HepG2 (cell line): ENCODE measurements around the gene GPR25. TPM values are rescaled to one million over a fixed set of nuclear protein-coding genes. Genes with fewer than 3 reads are reported as not detected.

Experiments used
- ATAC-seq: fragments of 200-7000 bp; cut with Tn5 transposase; 3 replicates; pipeline ENCODE4 v1.9.1; 2020; ENCODE audit warnings: mild to moderate bottlenecking, moderate library complexity
- BruUV-seq: library from RNA; stranded (reverse); fragments of 400-500 nt; replicated peaks from 2 replicates; lab custom pipeline; 2021; lab: Mats Ljungman, UMichigan
- CTCF ChIA-PET: fragments of 300-600 bp; formaldehyde crosslinking; extraction: SDS; loops from one replicate; lab custom pipeline; 2021; ENCODE audit warnings: low total read pairs, inconsistent platforms, low intra/inter-chr PET ratio; lab: Yijun Ruan, JAX
- POLR2A ChIA-PET: fragments of 350-600 bp; sonication (Branson Sonifier 250); formaldehyde crosslinking; loops from one replicate; lab custom pipeline; 2020; ENCODE audit warnings: antibody characterized with exemption, inconsistent platforms; lab: Yijun Ruan, JAX
- DNase-seq: peaks from one replicate; pipeline ENCODE4 v3.0.0-alpha.2; 2015; ENCODE audit warnings: low spot score
- FAIRE-seq: peaks from 3 replicates; lab custom pipeline; 2011; peaks lifted over from hg19 to GRCh38; lab: Jason Lieb, UNC
- H2AFZ ChIP-seq: one replicate; pipeline ENCODE4 v1.6.1; 2011; ENCODE audit warnings: low read length, inconsistent platforms
- H3K27ac ChIP-seq: fragments of 300-600 bp; 3 replicates; pipeline ENCODE4 v1.8.0; 2011; ENCODE audit warnings: mixed run types, mild to moderate bottlenecking, mixed read lengths, low read length, inconsistent platforms; ENCODE audit not compliant: insufficient read depth; ENCODE audit errors: extremely low read length
- H3K27me3 ChIP-seq, 2 experiments: fragments of 200-600 bp in 1 of 2; 2 replicates in 1 of 2; 3 replicates in 1 of 2; pipeline versions ENCODE4 v1.6.0 to v1.8.0; 2011; ENCODE audit warnings: low read length in 2 of 2, mild to moderate bottlenecking in 2 of 2, moderate library complexity in 2 of 2, inconsistent platforms in 1 of 2; ENCODE audit not compliant: insufficient read depth in 2 of 2, control insufficient read depth in 1 of 2
- H3K36me3 ChIP-seq, 2 experiments: fragments of 200-600 bp in 1 of 2; replicated peaks in 1 of 2; 2 replicates in 1 of 2; 3 replicates in 1 of 2; pipeline versions ENCODE4 v1.5.1 to v1.8.0; 2011; ENCODE audit warnings: low read length in 2 of 2, inconsistent platforms in 1 of 2; ENCODE audit not compliant: insufficient read depth in 2 of 2, control insufficient read depth in 1 of 2
- H3K4me1 ChIP-seq: 2 replicates; pipeline ENCODE4 v1.5.1; 2012; ENCODE audit warnings: low read length, inconsistent platforms; ENCODE audit not compliant: insufficient read depth
- H3K4me2 ChIP-seq: 2 replicates; pipeline ENCODE4 v1.6.0; 2011; ENCODE audit warnings: low read depth, low read length, inconsistent platforms
- H3K4me3 ChIP-seq, 3 experiments: fragments of 200-600 bp in 1 of 3; sonication (generic), shearing (Covaris generic) in 1 of 3; replicated peaks in 1 of 3; 2 replicates each; pipeline ENCODE4 v1.5.1; 2011 to 2016; ENCODE audit warnings: low read length in 3 of 3, inconsistent platforms in 2 of 3, low read depth in 2 of 3, mild to moderate bottlenecking in 2 of 3, control low read depth in 1 of 3, mixed read lengths in 1 of 3; ENCODE audit not compliant: insufficient read depth in 1 of 3
- H3K79me2 ChIP-seq: one replicate; pipeline ENCODE4 v1.6.1; 2011; ENCODE audit warnings: low read length, inconsistent platforms; ENCODE audit not compliant: insufficient read depth
- H3K9ac ChIP-seq: 2 replicates; pipeline ENCODE4 v1.6.0; 2011; ENCODE audit warnings: mild to moderate bottlenecking, low read depth, low read length, inconsistent platforms; ENCODE audit not compliant: insufficient read depth
- H3K9me3 ChIP-seq: 2 replicates; pipeline ENCODE4 v1.5.1; 2012; ENCODE audit warnings: mild to moderate bottlenecking, low read length
- H4K20me1 ChIP-seq: 2 replicates; pipeline ENCODE4 v1.6.0; 2011; ENCODE audit warnings: inconsistent platforms, mild to moderate bottlenecking, low read length, moderate library complexity; ENCODE audit not compliant: insufficient read depth
- CBX2 ChIP-seq, 2 experiments: fragments of 200-600 bp in 1 of 2; sonication (generic); formaldehyde crosslinking in 1 of 2; IDR thresholded peaks; 2 replicates each; pipeline versions ENCODE4 v1.7.0 to v1.8.1; 2018 to 2022; ENCODE audit warnings: low read depth in 2 of 2, low read length in 1 of 2, mild to moderate bottlenecking in 1 of 2, missing genetic modification reagents in 1 of 2
- GATA4 ChIP-seq: sonication (generic); IDR thresholded peaks from 2 replicates; pipeline ENCODE4 v1.6.1; 2016; ENCODE audit warnings: antibody characterized with exemption, low read depth, borderline replicate concordance
- HNRNPL ChIP-seq: fragments of 200-400 bp; formaldehyde crosslinking; IDR thresholded peaks from 2 replicates; pipeline ENCODE4 v1.6.1; 2017; ENCODE audit warnings: mild to moderate bottlenecking, low read depth, low read length
- MAFG ChIP-seq: sonication (generic); formaldehyde crosslinking; IDR thresholded peaks from 2 replicates; pipeline ENCODE4 v1.5.1; 2020; ENCODE audit warnings: mild to moderate bottlenecking, missing genetic modification reagents
- NONO ChIP-seq, 2 experiments: fragments of 450-650 bp in 1 of 2; sonication (generic) in 1 of 2; formaldehyde crosslinking in 1 of 2; IDR thresholded peaks in 1 of 2; conservative IDR thresholded peaks in 1 of 2; 2 replicates each; pipeline versions ENCODE4 v1.6.1 to v1.8.0; 2017 to 2022; ENCODE audit warnings: mild to moderate bottlenecking in 1 of 2, missing genetic modification reagents in 1 of 2, moderate library complexity in 1 of 2
- RARG ChIP-seq: sonication (generic); formaldehyde crosslinking; IDR thresholded peaks from 2 replicates; pipeline ENCODE4 v1.4.0; 2020; ENCODE audit warnings: low read depth, mild to moderate bottlenecking, missing genetic modification reagents
- SKIL ChIP-seq: sonication (generic); formaldehyde crosslinking; IDR thresholded peaks from 2 replicates; pipeline ENCODE4 v1.8.0; 2022; ENCODE audit warnings: missing genetic modification reagents, mild to moderate bottlenecking, moderate library complexity, borderline replicate concordance
- SMYD3 ChIP-seq: sonication (generic); formaldehyde crosslinking; IDR thresholded peaks from 2 replicates; pipeline ENCODE4 v1.8.1; 2023; ENCODE audit warnings: mild to moderate bottlenecking, missing genetic modification reagents
- TARDBP ChIP-seq: sonication (generic); formaldehyde crosslinking; IDR thresholded peaks from 2 replicates; pipeline ENCODE4 v1.8.0; 2022; ENCODE audit warnings: mild to moderate bottlenecking, missing genetic modification reagents
- ZBTB7B ChIP-seq: sonication (generic); formaldehyde crosslinking; IDR thresholded peaks from 2 replicates; pipeline ENCODE4 v1.4.0; 2020; ENCODE audit warnings: missing genetic modification reagents
- ZNF136 ChIP-seq: sonication (generic); formaldehyde crosslinking; IDR thresholded peaks from 2 replicates; pipeline ENCODE4 v1.8.1; 2022; ENCODE audit warnings: low read depth, mild to moderate bottlenecking, moderate library complexity, missing genetic modification reagents
- ZNF282 ChIP-seq: fragments of 450-650 bp; IDR thresholded peaks from 2 replicates; pipeline ENCODE4 v1.6.1; 2018; ENCODE audit not compliant: partially characterized antibody
- ZNF326 ChIP-seq: sonication (generic); formaldehyde crosslinking; IDR thresholded peaks from 2 replicates; pipeline ENCODE4 v1.4.0; 2020; ENCODE audit warnings: missing genetic modification reagents, borderline replicate concordance
- ZNF572 ChIP-seq: sonication (generic); formaldehyde crosslinking; IDR thresholded peaks from 2 replicates; pipeline ENCODE4 v1.5.1; 2020; ENCODE audit warnings: mild to moderate bottlenecking, missing genetic modification reagents
- ZNF605 ChIP-seq: sonication (generic); formaldehyde crosslinking; IDR thresholded peaks from 2 replicates; pipeline ENCODE4 v1.8.0; 2022; ENCODE audit warnings: mild to moderate bottlenecking, missing genetic modification reagents
- ZNF652 ChIP-seq: IDR thresholded peaks from 2 replicates; pipeline ENCODE4 v1.6.1; 2016; ENCODE audit warnings: low read depth, borderline replicate concordance
- ZSCAN22 ChIP-seq: sonication (generic); formaldehyde crosslinking; IDR thresholded peaks from 2 replicates; pipeline ENCODE4 v1.4.0; 2020; ENCODE audit warnings: mild to moderate bottlenecking, missing genetic modification reagents
- WGBS: methylation state at CpG from one replicate; pipeline ENCODE4 v1.1.6; 2017; ENCODE audit warnings: low lambda C conversion rate; 5-methylcytosine and 5-hydroxymethylcytosine counted together
- in situ Hi-C: cut with HindIII; loops from 2 replicates; pipeline ENCODE4 v1.10.0; 2017; ENCODE audit warnings: low pct_unique_long_range_greater_than_20kb; ENCODE audit not compliant: extremely low pct_ligation_motif_present
- intact Hi-C: fragments of 100-400 bp; cut with micrococcal nuclease; formaldehyde crosslinking; loops from one replicate; pipeline ENCODE4 v1.10.0; 2022; ENCODE audit not compliant: unreplicated experiment
- polyA plus RNA-seq, 8 experiments: library from polyadenylated mRNA; depleted of rRNA in 3 of 8; stranded (reverse) in 7 of 8; unstranded in 1 of 8; fragments of >200 nt; fragmentation: Illumina TruSeq in 4 of 8; extraction: Trizol in 4 of 8; gene quantifications; 2 replicates each; pipeline versions ENCODE4 v1.2.1 to v1.2.3, GENCODE V29; 2011 to 2016; ENCODE audit warnings: low read depth in 4 of 8, missing spikeins in 1 of 8, mixed read lengths in 1 of 8; ENCODE audit not compliant: insufficient read depth in 1 of 8
- total RNA-seq, 5 experiments: library from RNA; depleted of rRNA; stranded (reverse); fragments of >200 nt; fragmentation: Illumina TruSeq; extraction: Trizol; gene quantifications; 2 replicates each; pipeline ENCODE4 v1.2.3, GENCODE V29; 2016; ENCODE audit warnings: low read depth in 1 of 5
- TF ChIP-seq, protein P1 (sequence below): sonication (generic); IDR thresholded peaks from 2 replicates; pipeline ENCODE4 v1.6.1; 2016; ENCODE audit warnings: low read depth, borderline replicate concordance
- TF ChIP-seq, protein P2 (sequence below): sonication (generic); formaldehyde crosslinking; IDR thresholded peaks from 2 replicates; pipeline ENCODE4 v1.5.0; 2020; ENCODE audit warnings: mild to moderate bottlenecking, missing genetic modification reagents, moderate library complexity

Gene GPR25
- total and polyA plus RNA-seq, 2 of the 13 experiments (the other 11 are each of a cell fraction or from before 2014, with no cell fraction given), result not detected

- ChIA-PET CTCF (no interaction called here), POLR2A (interaction anchor here (0.6 to 1.0 kb wide), 3 partner anchors 8 to 15 kb away, joined by 3 to 4 read pairs (median 3); partner anchors contain the start of gene INAVA)
- Histone ChIP-seq H3K4me2 (no peak overlapping the region), H3K36me3 (no peaks in the 10 kb centered on the region), H3K9ac (no peak overlapping the region), H3K9me3 (no peaks in the 10 kb centered on the region), H3K27me3 (0 out of 5 replicates have a peak, but pooled peaks cover 0 to 4% of the 10 kb centered on the region in 2 experiments), H3K79me2 (no peaks in the 10 kb centered on the region), H4K20me1 (no peaks in the 10 kb centered on the region), H3K4me1 (no peaks in the 10 kb centered on the region), H2AFZ (no peak overlapping the region), H3K4me3 (no peak overlapping the region), H3K27ac (no peak overlapping the region)
- DNase-seq (no peak), ATAC-seq (no peak), FAIRE-seq (no peak)
- 75% methylated on average over 3 of the region's 3 CpGs for WGBS
- in situ Hi-C loops (no loop called here), intact Hi-C loops (no loop called here)
- no TSS peak for BruUV-seq
- no peak for TF ChIP-seq ZBTB7B
- TF ChIP-seq HNRNPL, result no peak
- no peak for TF ChIP-seq ZNF572 (CRISPR knock-in tag)
- no peak for TF ChIP-seq SKIL (CRISPR knock-in tag)
- no peak for TF ChIP-seq ZNF136 (CRISPR knock-in tag)
- TF ChIP-seq CBX2 (IDR thresholded peaks at IDR 0.05; ENCODE audit: low read depth, low read length), result no peak
- TF ChIP-seq CBX2 (CRISPR knock-in tag; IDR thresholded peaks at IDR 0.05; ENCODE audit: low read depth), result no peak
- no peak for TF ChIP-seq RARG (CRISPR knock-in tag)
- no peak for TF ChIP-seq ZNF282
- TF ChIP-seq MAFG, result no peak
- TF ChIP-seq ZSCAN22 (CRISPR knock-in tag), result no peak
- TF ChIP-seq ZNF605 (CRISPR knock-in tag), result no peak
- TF ChIP-seq, protein P1, sequence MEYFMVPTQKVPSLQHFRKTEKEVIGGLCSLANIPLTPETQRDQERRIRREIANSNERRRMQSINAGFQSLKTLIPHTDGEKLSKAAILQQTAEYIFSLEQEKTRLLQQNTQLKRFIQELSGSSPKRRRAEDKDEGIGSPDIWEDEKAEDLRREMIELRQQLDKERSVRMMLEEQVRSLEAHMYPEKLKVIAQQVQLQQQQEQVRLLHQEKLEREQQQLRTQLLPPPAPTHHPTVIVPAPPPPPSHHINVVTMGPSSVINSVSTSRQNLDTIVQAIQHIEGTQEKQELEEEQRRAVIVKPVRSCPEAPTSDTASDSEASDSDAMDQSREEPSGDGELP, result no peak
- TF ChIP-seq GATA4, result no peak
- TF ChIP-seq NONO (IDR thresholded peaks at IDR 0.05), result no peak
- TF ChIP-seq NONO (CRISPR knock-in tag; conservative IDR thresholded peaks at IDR 0.05), result no peak
- no peak for TF ChIP-seq TARDBP
- TF ChIP-seq SMYD3 (CRISPR knock-in tag), result no peak
- TF ChIP-seq, protein P2, sequence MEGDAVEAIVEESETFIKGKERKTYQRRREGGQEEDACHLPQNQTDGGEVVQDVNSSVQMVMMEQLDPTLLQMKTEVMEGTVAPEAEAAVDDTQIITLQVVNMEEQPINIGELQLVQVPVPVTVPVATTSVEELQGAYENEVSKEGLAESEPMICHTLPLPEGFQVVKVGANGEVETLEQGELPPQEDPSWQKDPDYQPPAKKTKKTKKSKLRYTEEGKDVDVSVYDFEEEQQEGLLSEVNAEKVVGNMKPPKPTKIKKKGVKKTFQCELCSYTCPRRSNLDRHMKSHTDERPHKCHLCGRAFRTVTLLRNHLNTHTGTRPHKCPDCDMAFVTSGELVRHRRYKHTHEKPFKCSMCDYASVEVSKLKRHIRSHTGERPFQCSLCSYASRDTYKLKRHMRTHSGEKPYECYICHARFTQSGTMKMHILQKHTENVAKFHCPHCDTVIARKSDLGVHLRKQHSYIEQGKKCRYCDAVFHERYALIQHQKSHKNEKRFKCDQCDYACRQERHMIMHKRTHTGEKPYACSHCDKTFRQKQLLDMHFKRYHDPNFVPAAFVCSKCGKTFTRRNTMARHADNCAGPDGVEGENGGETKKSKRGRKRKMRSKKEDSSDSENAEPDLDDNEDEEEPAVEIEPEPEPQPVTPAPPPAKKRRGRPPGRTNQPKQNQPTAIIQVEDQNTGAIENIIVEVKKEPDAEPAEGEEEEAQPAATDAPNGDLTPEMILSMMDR (CRISPR knock-in tag), result no peak
- TF ChIP-seq ZNF652, result no peak
- no peak for TF ChIP-seq ZNF326 (CRISPR knock-in tag)
Measured at GRCh38 chr1:200880212-200880611, 7.4 kb downstream of the GPR25 start.
